IMR-90 (cell line): ENCODE measurements around the gene PADI1. TPM values are rescaled to one million over a fixed set of nuclear protein-coding genes. Genes with fewer than 3 reads are reported as not detected.

Source experiments
- ATAC-seq: fragments of 200-7000 bp; cut with Tn5 transposase; 2 replicates; pipeline ENCODE4 v1.9.1; 2020; ENCODE audit warnings: low read depth, mild to moderate bottlenecking, moderate library complexity
- BruUV-seq: library from RNA; stranded (reverse); fragments of 400-500 nt; replicated peaks from 2 replicates; lab custom pipeline; 2021; lab: Mats Ljungman, UMichigan
- CTCF ChIA-PET: fragments of 300-600 bp; formaldehyde crosslinking; extraction: SDS; loops from one replicate; lab custom pipeline; 2021; ENCODE audit warnings: antibody characterized with exemption; lab: Yijun Ruan, JAX
- POLR2A ChIA-PET: fragments of 300-600 bp; sonication (Branson Sonifier 250); formaldehyde crosslinking; loops from one replicate; lab custom pipeline; 2022; ENCODE audit warnings: antibody characterized with exemption; ENCODE audit not compliant: unreplicated experiment; lab: Charles Lee
- DNase-seq: peaks from one replicate; pipeline ENCODE4 v3.0.0; 2013
- H2AFZ ChIP-seq: replicated peaks from 2 replicates; pipeline ENCODE3; 2013; ENCODE audit warnings: low read length, mild to moderate bottlenecking; ENCODE audit not compliant: poor library complexity
- H2AK5ac ChIP-seq: 2 replicates; pipeline ENCODE4 v1.6.1; 2013; ENCODE audit warnings: low read depth, low read length, inconsistent platforms
- H2AK9ac ChIP-seq: replicated peaks from 2 replicates; pipeline ENCODE3; 2013; ENCODE audit warnings: mild to moderate bottlenecking, low read depth, low read length, moderate library complexity; ENCODE audit not compliant: poor library complexity
- H2BK120ac ChIP-seq: 2 replicates; pipeline ENCODE4 v1.6.1; 2013; ENCODE audit warnings: low read depth, low read length, inconsistent platforms
- H2BK15ac ChIP-seq: 3 replicates; pipeline ENCODE4 v1.6.1; 2013; ENCODE audit warnings: low read depth, low read length, inconsistent platforms
- H2BK20ac ChIP-seq: 2 replicates; pipeline ENCODE4 v1.6.1; 2013; ENCODE audit warnings: low read depth, mild to moderate bottlenecking, inconsistent platforms, low read length, moderate library complexity
- H2BK5ac ChIP-seq: 2 replicates; pipeline ENCODE4 v1.6.1; 2013; ENCODE audit warnings: mild to moderate bottlenecking, low read depth, low read length, inconsistent platforms; ENCODE audit not compliant: poor library complexity, severe bottlenecking
- H3K14ac ChIP-seq: replicated peaks from 2 replicates; pipeline ENCODE4 v1.6.1; 2013; ENCODE audit warnings: low read depth, low read length, inconsistent platforms
- H3K18ac ChIP-seq: 2 replicates; pipeline ENCODE4 v1.6.1; 2013; ENCODE audit warnings: low read depth, low read length, control low read depth
- H3K23ac ChIP-seq: 2 replicates; pipeline ENCODE4 v1.6.1; 2013; ENCODE audit warnings: low read depth, low read length, inconsistent platforms
- H3K27ac ChIP-seq: 2 replicates; pipeline ENCODE4 v1.5.1; 2013; ENCODE audit warnings: mild to moderate bottlenecking, control low read depth, low read length; ENCODE audit not compliant: insufficient read depth
- H3K27me3 ChIP-seq: 2 replicates; pipeline ENCODE4 v1.6.1; 2013; ENCODE audit warnings: low read length; ENCODE audit not compliant: control insufficient read depth, insufficient read depth
- H3K36me3 ChIP-seq: 2 replicates; pipeline ENCODE4 v1.6.1; 2013; ENCODE audit warnings: low read length, mixed read lengths; ENCODE audit not compliant: control insufficient read depth, insufficient read depth
- H3K4ac ChIP-seq: 2 replicates; pipeline ENCODE4 v1.6.1; 2013; ENCODE audit warnings: low read depth, low read length, inconsistent platforms
- H3K4me1 ChIP-seq: 2 replicates; pipeline ENCODE4 v1.6.1; 2013; ENCODE audit warnings: low read length, mixed read lengths; ENCODE audit not compliant: control insufficient read depth, insufficient read depth
- H3K4me2 ChIP-seq: 2 replicates; pipeline ENCODE4 v1.6.1; 2013; ENCODE audit warnings: low read depth, mild to moderate bottlenecking, control low read depth, low read length, moderate library complexity
- H3K4me3 ChIP-seq: 2 replicates; pipeline ENCODE4 v1.5.1; 2013; ENCODE audit warnings: low read depth, mild to moderate bottlenecking, control low read depth, low read length, moderate library complexity; ENCODE audit not compliant: insufficient read depth
- H3K56ac ChIP-seq: 2 replicates; pipeline ENCODE4 v1.6.1; 2013; ENCODE audit warnings: low read length, inconsistent platforms; ENCODE audit not compliant: insufficient read depth; ENCODE audit errors: extremely low read depth
- H3K79me1 ChIP-seq, 2 experiments: 2 replicates each; pipeline ENCODE4 v1.6.1; 2013; ENCODE audit warnings: low read length in 2 of 2, inconsistent platforms in 1 of 2, low read depth in 1 of 2
- H3K9ac ChIP-seq: 2 replicates; pipeline ENCODE4 v1.6.1; 2013; ENCODE audit warnings: low read depth, low read length, control low read depth
- H3K9me1 ChIP-seq: 2 replicates; pipeline ENCODE4 v1.6.1; 2013; ENCODE audit warnings: low read length, inconsistent platforms; ENCODE audit not compliant: insufficient read depth
- H3K9me3 ChIP-seq: 2 replicates; pipeline ENCODE4 v1.6.1; 2013; ENCODE audit warnings: low read length; ENCODE audit not compliant: control insufficient read depth, insufficient read depth
- H4K20me1 ChIP-seq: 2 replicates; pipeline ENCODE4 v1.6.1; 2013; ENCODE audit warnings: low read length, inconsistent platforms; ENCODE audit not compliant: insufficient read depth
- H4K5ac ChIP-seq: 2 replicates; pipeline ENCODE4 v1.6.1; 2013; ENCODE audit warnings: mild to moderate bottlenecking, low read depth, low read length, control low read depth
- H4K8ac ChIP-seq, 2 experiments: 2 replicates each; pipeline ENCODE4 v1.6.1; 2013; ENCODE audit warnings: low read depth in 2 of 2, low read length in 2 of 2, control low read depth in 1 of 2, inconsistent platforms in 1 of 2
- H4K91ac ChIP-seq: 2 replicates; pipeline ENCODE4 v1.6.1; 2013; ENCODE audit warnings: low read depth, low read length, inconsistent platforms; ENCODE audit not compliant: insufficient read depth
- BHLHE40 ChIP-seq: fragments of 150-350 bp; IDR thresholded peaks from 2 replicates; pipeline ENCODE4 v1.6.1; 2016; ENCODE audit warnings: mild to moderate bottlenecking, low read depth, low read length
- CEBPB ChIP-seq: IDR thresholded peaks from 2 replicates; pipeline ENCODE4 v1.6.1; 2012; ENCODE audit warnings: low read depth, low read length, improper control_type of control experiment
- CHD1 ChIP-seq: IDR thresholded peaks from 2 replicates; pipeline ENCODE4 v1.6.1; 2012; ENCODE audit warnings: low read depth, low read length, improper control_type of control experiment
- CTCF ChIP-seq: conservative IDR thresholded peaks from 2 replicates; pipeline ENCODE4 v1.5.1; 2012; ENCODE audit warnings: mild to moderate bottlenecking, low read depth, low read length, improper control_type of control experiment
- FOS ChIP-seq: fragments of 150-350 bp; IDR thresholded peaks from 2 replicates; pipeline ENCODE4 v1.6.1; 2016; ENCODE audit warnings: low read depth, low read length
- MAFK ChIP-seq: IDR thresholded peaks from 2 replicates; pipeline ENCODE4 v1.6.1; 2012; ENCODE audit warnings: low read depth, low read length, improper control_type of control experiment
- MAZ ChIP-seq: IDR thresholded peaks from 2 replicates; pipeline ENCODE4 v1.6.1; 2012; ENCODE audit warnings: low read depth, mild to moderate bottlenecking, low read length, improper control_type of control experiment, moderate library complexity, borderline replicate concordance
- MXI1 ChIP-seq: IDR thresholded peaks from 2 replicates; pipeline ENCODE4 v1.6.1; 2012; ENCODE audit warnings: low read depth, mild to moderate bottlenecking, low read length, moderate library complexity, borderline replicate concordance
- NFE2L2 ChIP-seq: fragments of 150-350 bp; IDR thresholded peaks from 2 replicates; pipeline ENCODE4 v1.6.1; 2016; ENCODE audit warnings: low read depth, mild to moderate bottlenecking, low read length
- POLR2A ChIP-seq: IDR thresholded peaks from 2 replicates; pipeline ENCODE4 v1.6.1; 2012; ENCODE audit warnings: mild to moderate bottlenecking, low read depth, low read length
- RAD21 ChIP-seq: IDR thresholded peaks from 2 replicates; pipeline ENCODE4 v1.6.1; 2012; ENCODE audit warnings: low read length, improper control_type of control experiment
- RCOR1 ChIP-seq: IDR thresholded peaks from 2 replicates; pipeline ENCODE4 v1.6.1; 2012; ENCODE audit warnings: mild to moderate bottlenecking, low read length, improper control_type of control experiment; ENCODE audit not compliant: insufficient replicate concordance
- RFX5 ChIP-seq: IDR thresholded peaks from 2 replicates; pipeline ENCODE4 v1.8.0; 2012; ENCODE audit warnings: low read depth, mild to moderate bottlenecking, low read length, moderate library complexity
- SMC3 ChIP-seq: fragments of 150-350 bp; IDR thresholded peaks from 2 replicates; pipeline ENCODE4 v1.6.1; 2016; ENCODE audit warnings: low read depth, mild to moderate bottlenecking, antibody characterized with exemption, low read length, moderate library complexity
- USF2 ChIP-seq: fragments of 150-350 bp; IDR thresholded peaks from 2 replicates; pipeline ENCODE4 v1.6.1; 2017; ENCODE audit warnings: mild to moderate bottlenecking, antibody characterized with exemption, low read length, low read depth
- WGBS, 2 experiments: methylation state at CpG; one replicate each; pipeline versions ENCODE4 v1.1.5 to v1.1.7; 2013; ENCODE audit warnings: missing lambda C conversion rate in 2 of 2; ENCODE audit not compliant: insufficient read length in 1 of 2; ENCODE audit errors: extremely low coverage in 2 of 2; 5-methylcytosine and 5-hydroxymethylcytosine counted together
- dilution Hi-C: fragments of 300-500 bp; cut with HindIII; formaldehyde crosslinking; loops from one replicate; pipeline ENCODE4 v1.14.3; 2018; ENCODE audit warnings: low sequenced_read_pairs; ENCODE audit not compliant: unreplicated experiment
- in situ Hi-C: fragments of 300-500 bp; cut with MboI; formaldehyde crosslinking; loops from 3 replicates; pipeline ENCODE4 v1.14.3; 2019; ENCODE audit warnings: low sequenced_read_pairs, inconsistent platforms, mixed read lengths
- intact Hi-C: fragments of 100-400 bp; cut with micrococcal nuclease; formaldehyde crosslinking; loops from 2 replicates; pipeline ENCODE4 v1.10.0; 2022
- polyA plus RNA-seq, 3 experiments: library from polyadenylated mRNA; depleted of rRNA; stranded (reverse); fragments of >200 nt; gene quantifications; 2 replicates each; pipeline ENCODE4 v1.2.3, GENCODE V29; 2012; ENCODE audit warnings: low replicate concordance in 1 of 3
- total RNA-seq: library from RNA; depleted of rRNA; stranded (reverse); fragments of >200 nt; gene quantifications from 2 replicates; pipeline ENCODE4 v1.2.3, GENCODE V29; 2012
- TF ChIP-seq, protein P1 (sequence below): fragments of 150-350 bp; IDR thresholded peaks from 2 replicates; pipeline ENCODE4 v1.6.1; 2016; ENCODE audit warnings: low read depth, mild to moderate bottlenecking, low read length, moderate library complexity, borderline replicate concordance

Gene PADI1
- total and polyA plus RNA-seq, 2 of the 4 experiments (the other 2 are of a cell fraction), result 0.17 TPM; not detected in 1

DNA sequence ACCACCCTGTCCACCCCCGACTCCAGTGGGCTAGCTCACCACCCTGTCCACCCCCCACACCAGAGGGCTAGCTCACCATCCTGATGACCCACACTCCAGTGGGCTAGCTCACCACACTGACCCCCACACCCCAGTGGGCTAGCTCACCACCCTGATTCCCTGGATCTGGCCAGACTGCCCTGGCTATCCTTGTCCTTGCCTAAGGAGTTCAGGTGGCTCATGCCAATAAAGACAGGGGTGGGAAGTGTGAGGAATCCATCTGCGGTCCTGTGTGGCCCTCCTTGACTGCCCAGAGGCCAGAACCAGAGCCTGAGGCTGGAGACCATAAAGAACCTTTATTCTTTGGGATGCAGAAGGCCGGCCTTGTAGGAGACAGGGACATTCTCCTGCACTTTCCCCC lies 3.6 kb downstream of the PADI1 start:
- DNase-seq (no peak), ATAC-seq (no peak)
- Histone ChIP-seq H3K18ac (no peak overlapping the region), H2AFZ (no peak overlapping the region), H3K79me1 (no peaks in the 10 kb centered on the region), H2BK15ac (peak overlapping the region; percentile 50; the same call in 1 of the 3 replicates), H2AK9ac (peak overlapping the region; percentile 23), H2BK5ac (no peak overlapping the region), H3K27ac (no peak overlapping the region), H4K91ac (peak overlapping the region; percentile 57), H2AK5ac (peak overlapping the region; percentile 79), H3K23ac (no peak overlapping the region), H2BK20ac (peak overlapping the region; percentile 73; the same call in 1 of the 2 replicates), H3K9me3 (no peaks in the 10 kb centered on the region), H4K8ac (peak overlapping the region in 1 of 2 experiments; percentile 5; a peak in 1 of 4 replicates), H3K14ac (peak overlapping the region; percentile 68; the same call in 1 of the 2 replicates), H3K9me1 (peaks cover 16% of the 10 kb centered on the region; the same call in 1 of the 2 replicates), H3K4ac (peak overlapping the region; percentile 70), H2BK120ac (peak overlapping the region; percentile 68), H4K5ac (no peak overlapping the region), H3K4me3 (no peak overlapping the region), H3K56ac (no peak overlapping the region), H4K20me1 (no peaks in the 10 kb centered on the region), H3K27me3 (peaks cover 6% of the 10 kb centered on the region), H3K9ac (no peak overlapping the region), H3K4me1 (peaks cover 12% of the 10 kb centered on the region), H3K4me2 (no peak overlapping the region), H3K36me3 (no peaks in the 10 kb centered on the region)
- in situ Hi-C loops, result no loop called here
- TF ChIP-seq POLR2A, result no peak
- TF ChIP-seq BHLHE40, result no peak
- no peak for TF ChIP-seq RCOR1
- TF ChIP-seq USF2, result no peak
- no peak for TF ChIP-seq MAFK
- no peak for TF ChIP-seq RAD21
- TF ChIP-seq NFE2L2, result no peak
- no peak for TF ChIP-seq RFX5
- no peak for TF ChIP-seq CHD1
- TF ChIP-seq, protein P1, sequence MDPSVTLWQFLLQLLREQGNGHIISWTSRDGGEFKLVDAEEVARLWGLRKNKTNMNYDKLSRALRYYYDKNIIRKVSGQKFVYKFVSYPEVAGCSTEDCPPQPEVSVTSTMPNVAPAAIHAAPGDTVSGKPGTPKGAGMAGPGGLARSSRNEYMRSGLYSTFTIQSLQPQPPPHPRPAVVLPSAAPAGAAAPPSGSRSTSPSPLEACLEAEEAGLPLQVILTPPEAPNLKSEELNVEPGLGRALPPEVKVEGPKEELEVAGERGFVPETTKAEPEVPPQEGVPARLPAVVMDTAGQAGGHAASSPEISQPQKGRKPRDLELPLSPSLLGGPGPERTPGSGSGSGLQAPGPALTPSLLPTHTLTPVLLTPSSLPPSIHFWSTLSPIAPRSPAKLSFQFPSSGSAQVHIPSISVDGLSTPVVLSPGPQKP, result no peak
- TF ChIP-seq FOS, result no peak
- no peak for TF ChIP-seq MAZ
- TF ChIP-seq SMC3, result no peak
- no peak for TF ChIP-seq CTCF
- no peak for TF ChIP-seq CEBPB
- TF ChIP-seq MXI1, result no peak
- CTCF ChIA-PET, result no interaction called here
- POLR2A ChIA-PET, result no interaction called here
- WGBS, 2 experiments, result no CpG with 5 or more reads among the region's 3 CpGs
- dilution Hi-C loops, result no loop called here
- BruUV-seq, result no TSS peak
- intact Hi-C loops, result no loop called here
